GM21825 (cell line): ENCODE results near the gene ANTKMT.

Experiments used
- ATAC-seq: cut with Tn5 transposase; IDR thresholded peaks from one replicate; pipeline ENCODE4 v1.9.1; 2021; ENCODE audit warnings: mild to moderate bottlenecking, moderate library complexity; ENCODE audit not compliant: unreplicated experiment

ANTKMT gene, protein sequence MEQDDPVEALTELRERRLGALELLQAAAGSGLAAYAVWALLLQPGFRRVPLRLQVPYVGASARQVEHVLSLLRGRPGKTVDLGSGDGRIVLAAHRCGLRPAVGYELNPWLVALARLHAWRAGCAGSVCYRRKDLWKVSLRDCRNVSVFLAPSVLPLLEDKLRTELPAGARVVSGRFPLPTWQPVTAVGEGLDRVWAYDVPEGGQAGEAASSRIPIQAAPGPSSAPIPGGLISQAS

GRCh38 chr16:720990-721764 lies at the start of gene ANTKMT:
TSS of gene ANTKMT (plus strand) at chr16:721146. CDS start at chr16:721275, 129 bp downstream.
- ATAC-seq, result peak; percentile 53

GRCh38 chr16:671353-672131 lies 49.4 kb upstream of the ANTKMT start:
- ATAC-seq, result no peak

- no peak for ATAC-seq
Observed at GRCh38 chr16:672371-672770, 48.6 kb upstream of the ANTKMT start.

DNA sequence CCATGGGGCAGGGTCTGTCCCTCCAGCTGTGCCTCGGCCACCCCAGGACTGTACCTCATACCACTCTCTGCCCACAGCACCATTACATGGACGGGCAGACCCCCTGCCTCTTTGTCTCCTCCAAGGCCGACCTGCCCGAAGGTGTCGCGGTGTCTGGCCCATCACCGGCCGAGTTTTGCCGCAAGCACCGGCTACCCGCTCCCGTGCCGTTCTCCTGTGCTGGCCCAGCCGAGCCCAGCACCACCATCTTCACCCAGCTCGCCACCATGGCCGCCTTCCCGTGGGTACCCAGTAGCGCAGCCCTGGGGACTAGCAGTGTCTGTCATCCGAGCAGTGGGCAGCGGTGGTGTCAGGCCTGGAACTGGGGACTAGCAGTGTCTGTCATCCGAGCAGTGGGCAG lies 48.1 kb upstream of the ANTKMT start:
- ATAC-seq, result no peak

DNA sequence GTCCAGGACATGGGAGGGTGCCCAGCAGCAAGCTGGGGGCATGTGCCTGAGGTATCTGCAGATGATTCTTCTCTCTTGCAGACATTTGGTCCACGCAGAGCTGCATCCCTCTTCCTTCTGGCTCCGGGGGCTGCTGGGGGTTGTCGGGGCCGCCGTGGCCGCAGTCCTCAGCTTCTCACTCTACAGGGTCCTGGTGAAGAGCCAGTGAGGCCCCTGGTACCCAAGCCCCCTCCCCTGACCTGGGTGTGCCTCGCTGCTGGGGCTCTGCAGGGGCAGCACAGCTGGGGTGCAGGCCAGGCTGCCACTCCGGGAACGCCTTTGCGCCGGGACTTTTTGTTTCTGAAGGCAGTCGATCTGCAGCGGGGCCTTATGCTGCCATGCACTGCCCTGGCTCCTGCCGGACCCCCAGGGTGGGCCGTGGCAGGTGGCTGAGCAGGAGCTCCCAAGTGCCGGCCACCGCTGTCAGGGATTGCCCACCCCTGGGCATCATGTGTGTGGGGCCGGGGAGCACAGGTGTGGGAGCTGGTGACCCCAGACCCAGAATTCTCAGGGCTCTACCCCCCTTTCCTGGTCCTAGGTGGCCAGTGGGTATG lies 47.5 kb upstream of the ANTKMT start:
- ATAC-seq, result no peak

GRCh38 chr16:674214-674881 lies 46.6 kb upstream of the ANTKMT start:
- no peak for ATAC-seq

- ATAC-seq, result no peak
Observed at GRCh38 chr16:674968-675883, 45.7 kb upstream of the ANTKMT start, which contains the start of gene RHBDL1. TSS of gene RHBDL1 (plus strand) at chr16:675671. CDS start at chr16:675791, 120 bp downstream.

GRCh38 chr16:675884-676564 lies 44.9 kb upstream of the ANTKMT start:
- no peak for ATAC-seq

- ATAC-seq, result no peak
Observed at GRCh38 chr16:676565-676902, 44.4 kb upstream of the ANTKMT start.

GRCh38 chr16:676913-677312 lies 44.0 kb upstream of the ANTKMT start:
- ATAC-seq, result no peak

DNA sequence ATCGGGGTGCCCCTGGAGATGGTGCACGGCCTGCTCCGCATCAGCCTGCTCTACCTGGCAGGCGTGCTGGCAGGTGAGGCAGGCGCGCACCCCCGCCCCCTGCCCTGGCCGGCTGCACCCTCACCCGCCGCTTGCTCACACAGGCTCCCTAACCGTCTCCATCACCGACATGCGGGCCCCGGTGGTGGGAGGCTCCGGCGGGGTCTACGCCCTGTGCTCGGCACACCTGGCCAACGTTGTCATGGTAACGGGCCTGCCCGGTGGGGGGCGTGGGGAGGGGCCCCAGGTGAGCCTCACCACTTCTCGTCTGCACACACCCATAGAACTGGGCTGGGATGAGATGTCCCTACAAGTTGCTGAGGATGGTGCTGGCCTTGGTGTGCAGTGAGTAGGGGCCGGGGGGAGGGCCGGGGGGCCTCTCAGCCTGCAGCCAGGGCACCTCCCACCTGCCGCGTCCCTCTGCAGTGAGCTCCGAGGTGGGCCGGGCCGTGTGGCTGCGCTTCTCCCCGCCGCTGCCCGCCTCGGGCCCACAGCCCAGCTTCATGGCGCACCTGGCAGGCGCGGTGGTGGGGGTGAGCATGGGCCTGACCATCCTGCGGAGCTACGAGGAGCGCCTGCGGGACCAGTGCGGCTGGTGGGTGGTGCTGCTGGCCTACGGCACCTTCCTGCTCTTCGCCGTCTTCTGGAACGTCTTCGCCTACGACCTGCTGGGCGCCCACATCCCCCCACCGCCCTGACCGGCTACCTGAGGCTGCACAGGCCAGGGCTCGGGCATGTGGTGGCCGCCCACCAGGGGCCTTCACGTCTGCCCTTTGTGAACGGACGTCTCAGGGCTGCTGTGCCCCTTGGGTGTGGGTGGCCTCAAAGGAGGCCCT lies 43.4 kb upstream of the ANTKMT start:
- no peak for ATAC-seq

GRCh38 chr16:678209-678857 lies 42.6 kb upstream of the ANTKMT start:
- ATAC-seq, result no peak

GRCh38 chr16:678858-679813 lies 41.8 kb upstream of the ANTKMT start:
- ATAC-seq, result peak; percentile 9

GRCh38 chr16:679814-680624 lies 40.9 kb upstream of the ANTKMT start, which contains the start of gene STUB1:
TSS of gene STUB1 (plus strand) at chr16:680410. CDS start at chr16:680526, 116 bp downstream.
- ATAC-seq, result peak; percentile 30

- peak; percentile 0 for ATAC-seq
Observed at GRCh38 chr16:680625-680945, 40.4 kb upstream of the ANTKMT start.
